Renal pelvis (tissue), 3 donors: ENCODE results near the gene ELK1. TPM values are rescaled to one million over a fixed set of nuclear protein-coding genes. Genes with fewer than 3 reads are reported as not detected.

Source experiments
- polyA plus RNA-seq, 3 donors: library from polyadenylated mRNA; unstranded; fragments of 120-200 nt; gene quantifications; one replicate each; pipeline ENCODE4 v1.2.1, GENCODE V29; 2013; ENCODE audit not compliant: insufficient read length in 3 of 3

ELK1 gene
- polyA plus RNA-seq, 3 donors, result 30.3 to 34.1 (median 32.7) TPM

Other genes with a start within 250 kb of the ELK1 start
- gene ZNF41, start 167.3 kb downstream of the ELK1 start, polyA plus RNA-seq, result 10 to 100 TPM; 11.2 to 13.0 (median 12.8) TPM
- gene ARAF, start 89.4 kb downstream of the ELK1 start, polyA plus RNA-seq, result 10 to 100 TPM; 67.2 to 77.1 (median 68.7) TPM
- gene TIMP1, start 68.1 kb downstream of the ELK1 start, polyA plus RNA-seq, result 100 to 1,000 TPM in 1 of 3 donors, 10 to 100 TPM in 2; 66.9 to 103 (median 72.7) TPM
- 1 to 10 TPM; 4.4 to 7.4 (median 5.4) TPM for gene SYN1, start 30.7 kb downstream of the ELK1 start, polyA plus RNA-seq
- 1 to 10 TPM; 1.7 to 3.2 (median 2.6) TPM for gene CFP, start 20.6 kb downstream of the ELK1 start, polyA plus RNA-seq
- gene UXT, start 8.6 kb upstream of the ELK1 start, polyA plus RNA-seq, result 100 to 1,000 TPM; 106 to 117 (median 113) TPM
- gene ZNF81, start 186.3 kb upstream of the ELK1 start, polyA plus RNA-seq, result 10 to 100 TPM in 1 of 3 donors, 1 to 10 TPM in 2; 6.5 to 10.6 (median 8.9) TPM